Measurements from ENCODE around the gene RBM34.

DNA sequence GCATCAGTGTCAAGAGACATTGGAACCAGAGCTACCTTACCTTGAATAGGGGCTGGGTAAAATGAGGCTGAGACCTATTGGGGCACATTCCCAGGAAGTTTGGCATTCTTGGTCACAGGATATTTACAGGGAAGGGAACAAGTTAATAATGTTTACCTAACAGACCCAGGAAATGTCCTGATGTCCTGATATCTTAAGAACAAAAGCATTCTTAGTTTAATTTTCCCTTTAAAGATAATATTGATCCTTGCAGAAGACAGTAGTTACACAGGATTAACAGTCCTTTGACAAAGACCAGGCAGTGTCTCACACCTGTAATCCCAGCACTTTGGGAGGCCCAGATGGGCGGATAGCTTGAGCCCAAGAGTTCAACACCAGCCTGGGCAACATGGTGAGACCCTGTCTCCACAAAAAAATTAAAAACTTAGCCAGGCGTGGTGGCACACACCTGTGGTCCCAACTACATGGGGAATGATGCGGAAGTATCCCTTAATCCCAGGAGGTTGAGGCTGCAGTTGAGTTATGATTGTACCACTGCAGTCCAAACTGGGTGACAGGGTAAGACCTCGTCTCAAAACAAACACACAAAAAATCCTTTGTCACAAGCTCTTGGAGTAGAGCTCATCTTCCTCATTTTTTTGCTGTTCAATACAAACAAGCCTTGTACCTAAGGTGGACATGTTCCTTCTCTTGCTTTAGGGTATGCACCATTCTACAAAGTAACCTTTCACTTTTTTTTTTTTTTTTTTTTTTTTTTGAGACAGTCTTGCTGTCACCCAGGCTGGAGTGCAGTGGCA lies 31.1 kb downstream of the RBM34 start:
- TF ChIP-seq, protein P1, sequence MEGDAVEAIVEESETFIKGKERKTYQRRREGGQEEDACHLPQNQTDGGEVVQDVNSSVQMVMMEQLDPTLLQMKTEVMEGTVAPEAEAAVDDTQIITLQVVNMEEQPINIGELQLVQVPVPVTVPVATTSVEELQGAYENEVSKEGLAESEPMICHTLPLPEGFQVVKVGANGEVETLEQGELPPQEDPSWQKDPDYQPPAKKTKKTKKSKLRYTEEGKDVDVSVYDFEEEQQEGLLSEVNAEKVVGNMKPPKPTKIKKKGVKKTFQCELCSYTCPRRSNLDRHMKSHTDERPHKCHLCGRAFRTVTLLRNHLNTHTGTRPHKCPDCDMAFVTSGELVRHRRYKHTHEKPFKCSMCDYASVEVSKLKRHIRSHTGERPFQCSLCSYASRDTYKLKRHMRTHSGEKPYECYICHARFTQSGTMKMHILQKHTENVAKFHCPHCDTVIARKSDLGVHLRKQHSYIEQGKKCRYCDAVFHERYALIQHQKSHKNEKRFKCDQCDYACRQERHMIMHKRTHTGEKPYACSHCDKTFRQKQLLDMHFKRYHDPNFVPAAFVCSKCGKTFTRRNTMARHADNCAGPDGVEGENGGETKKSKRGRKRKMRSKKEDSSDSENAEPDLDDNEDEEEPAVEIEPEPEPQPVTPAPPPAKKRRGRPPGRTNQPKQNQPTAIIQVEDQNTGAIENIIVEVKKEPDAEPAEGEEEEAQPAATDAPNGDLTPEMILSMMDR (IDR thresholded peaks at IDR 0.05) = no peak
- TF ChIP-seq POLR2A (IDR thresholded peaks at IDR 0.05) = no peak

All from testis (tissue), 2 donors.